GM18526 (cell line): ENCODE measurements around the gene SMARCAL1.

Experiments
- POLR2A ChIP-seq: IDR thresholded peaks from 3 replicates; pipeline ENCODE4 v1.6.1; 2011; ENCODE audit not compliant: insufficient read length; ENCODE audit errors: extremely low read depth

Gene SMARCAL1

DNA sequence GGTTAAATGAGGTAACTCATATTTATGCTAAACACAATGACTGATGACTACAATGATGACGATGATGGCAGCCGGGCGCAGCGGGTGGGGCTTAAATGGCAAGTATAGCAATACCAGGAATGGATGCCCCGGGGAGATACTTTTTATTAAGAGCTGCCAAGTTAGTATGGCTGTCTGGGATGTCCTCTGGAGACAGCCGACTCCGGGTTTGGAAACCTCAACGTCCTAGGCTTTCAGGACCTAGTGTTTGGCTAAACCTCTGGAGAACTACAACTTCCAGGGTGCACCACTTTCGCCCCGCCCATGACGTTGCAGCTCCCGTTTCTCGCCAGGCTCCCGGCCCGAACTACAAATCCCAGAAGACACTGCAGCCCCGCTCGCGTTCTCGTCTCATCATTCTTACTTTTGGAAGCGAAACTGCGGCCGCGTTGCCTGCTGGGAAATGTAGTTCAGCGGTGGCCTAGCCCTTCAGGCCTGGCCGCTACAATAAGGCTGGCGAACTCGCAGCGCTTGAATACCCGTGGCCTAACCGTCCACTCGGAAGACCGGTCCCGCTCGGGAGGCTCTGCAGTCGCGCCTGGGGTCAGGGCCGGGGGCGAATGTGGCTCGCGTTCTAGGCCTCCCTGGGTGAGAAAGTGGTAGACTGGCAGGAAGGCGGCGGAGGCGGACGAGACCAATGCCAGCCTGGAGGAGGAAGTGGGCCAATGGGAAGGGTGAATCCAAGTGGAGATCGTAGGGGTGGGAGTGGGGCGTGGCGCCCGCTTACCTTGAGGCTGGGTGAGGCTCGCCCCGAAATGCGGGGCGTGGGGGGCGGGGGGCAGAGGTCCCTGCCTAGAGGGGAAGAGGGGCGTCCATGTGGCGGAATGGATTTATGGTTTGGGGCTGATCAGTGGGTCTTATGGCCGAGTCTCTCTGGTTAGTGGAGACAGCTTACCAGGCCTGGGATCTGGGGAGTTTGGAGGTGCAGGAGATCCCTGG, at the start of gene SMARCAL1:
TSS of gene SMARCAL1 (plus strand) at position 463 of the 978 bp plus-strand sequence. CDS start 2,221 bp downstream, outside the sequence.
- peak; percentile 69 for TF ChIP-seq POLR2A

- no peak for TF ChIP-seq POLR2A
Observed at GRCh38 chr2:216362730-216363129, 49.6 kb upstream of the SMARCAL1 start.

GRCh38 chr2:216363221-216363620, 49.1 kb upstream of the SMARCAL1 start:
- no peak for TF ChIP-seq POLR2A

DNA sequence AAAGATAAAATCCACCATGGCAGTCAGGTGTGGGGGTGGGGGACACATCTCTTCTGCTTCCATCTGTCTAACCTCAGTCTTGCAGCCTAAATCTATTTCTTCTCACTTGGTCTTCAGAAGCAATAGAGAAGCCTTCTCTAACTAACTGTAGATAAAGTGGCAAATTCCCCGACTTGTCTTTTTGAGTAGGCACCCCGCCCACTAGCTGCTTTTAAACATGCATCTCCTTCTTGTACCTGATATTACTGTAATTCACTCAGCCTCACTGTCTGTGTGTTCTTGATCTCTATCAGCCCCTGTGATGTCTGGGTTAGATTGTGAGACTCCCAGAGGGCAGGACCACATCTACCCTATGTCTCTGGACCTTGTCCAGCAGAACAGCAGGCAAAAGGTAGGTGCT, 46.8 kb upstream of the SMARCAL1 start:
- no peak for TF ChIP-seq POLR2A

DNA sequence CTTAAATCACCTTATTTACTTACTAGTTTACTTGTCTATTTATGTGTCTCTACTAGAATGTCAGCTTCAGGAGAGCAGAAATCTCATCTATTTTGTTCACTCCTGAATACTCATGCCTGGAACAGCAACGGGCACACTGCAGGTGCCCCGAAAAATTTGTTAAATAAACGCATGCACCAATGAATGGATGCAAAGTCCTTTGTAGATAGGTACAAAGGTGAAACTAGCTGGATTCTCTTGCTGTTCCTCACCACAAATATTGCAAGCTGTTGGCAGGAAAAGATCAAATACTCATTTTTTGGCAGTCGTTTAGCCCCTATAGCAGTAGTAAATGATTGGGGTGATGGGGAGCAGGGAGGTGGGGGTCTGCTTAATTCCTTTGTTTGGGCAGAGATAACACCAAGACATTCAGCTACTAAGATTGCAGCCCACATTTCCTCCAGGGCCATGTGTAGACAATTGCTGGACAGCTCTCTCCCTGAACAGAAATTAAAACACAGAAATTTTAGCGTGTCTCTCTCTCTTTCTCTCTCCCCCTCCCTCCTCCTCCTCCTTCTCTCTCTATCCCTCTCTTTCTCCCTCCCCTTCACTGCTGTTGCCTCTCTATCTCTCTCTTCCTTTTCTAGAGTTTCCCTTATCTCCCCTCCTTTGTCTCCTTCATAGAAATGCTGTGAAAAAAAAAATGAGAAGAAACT, 45.4 kb upstream of the SMARCAL1 start:
- no peak for TF ChIP-seq POLR2A

DNA sequence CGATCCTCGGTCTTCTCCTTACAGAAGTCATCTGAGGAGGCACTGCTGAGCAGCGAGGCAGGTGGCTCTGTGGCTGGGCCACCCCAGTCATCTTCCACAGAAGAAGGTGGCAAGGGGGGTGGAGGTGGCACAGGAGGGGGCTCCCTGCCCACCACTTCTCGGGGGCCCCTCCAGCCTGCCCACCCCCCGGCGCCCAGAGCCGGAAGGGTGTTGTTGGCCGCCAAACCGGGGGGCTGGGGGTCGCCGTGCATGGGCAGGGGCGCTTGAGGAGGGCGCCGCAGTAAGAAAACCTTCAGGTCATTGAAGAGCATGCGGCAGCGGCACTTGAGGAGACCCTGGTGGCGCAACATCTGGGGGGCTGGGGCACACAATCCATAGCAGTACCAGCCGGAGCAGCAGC, 42.5 kb upstream of the SMARCAL1 start:
- no peak for TF ChIP-seq POLR2A

GRCh38 chr2:216370961-216371712, 41.1 kb upstream of the SMARCAL1 start:
- TF ChIP-seq POLR2A: no peak

DNA sequence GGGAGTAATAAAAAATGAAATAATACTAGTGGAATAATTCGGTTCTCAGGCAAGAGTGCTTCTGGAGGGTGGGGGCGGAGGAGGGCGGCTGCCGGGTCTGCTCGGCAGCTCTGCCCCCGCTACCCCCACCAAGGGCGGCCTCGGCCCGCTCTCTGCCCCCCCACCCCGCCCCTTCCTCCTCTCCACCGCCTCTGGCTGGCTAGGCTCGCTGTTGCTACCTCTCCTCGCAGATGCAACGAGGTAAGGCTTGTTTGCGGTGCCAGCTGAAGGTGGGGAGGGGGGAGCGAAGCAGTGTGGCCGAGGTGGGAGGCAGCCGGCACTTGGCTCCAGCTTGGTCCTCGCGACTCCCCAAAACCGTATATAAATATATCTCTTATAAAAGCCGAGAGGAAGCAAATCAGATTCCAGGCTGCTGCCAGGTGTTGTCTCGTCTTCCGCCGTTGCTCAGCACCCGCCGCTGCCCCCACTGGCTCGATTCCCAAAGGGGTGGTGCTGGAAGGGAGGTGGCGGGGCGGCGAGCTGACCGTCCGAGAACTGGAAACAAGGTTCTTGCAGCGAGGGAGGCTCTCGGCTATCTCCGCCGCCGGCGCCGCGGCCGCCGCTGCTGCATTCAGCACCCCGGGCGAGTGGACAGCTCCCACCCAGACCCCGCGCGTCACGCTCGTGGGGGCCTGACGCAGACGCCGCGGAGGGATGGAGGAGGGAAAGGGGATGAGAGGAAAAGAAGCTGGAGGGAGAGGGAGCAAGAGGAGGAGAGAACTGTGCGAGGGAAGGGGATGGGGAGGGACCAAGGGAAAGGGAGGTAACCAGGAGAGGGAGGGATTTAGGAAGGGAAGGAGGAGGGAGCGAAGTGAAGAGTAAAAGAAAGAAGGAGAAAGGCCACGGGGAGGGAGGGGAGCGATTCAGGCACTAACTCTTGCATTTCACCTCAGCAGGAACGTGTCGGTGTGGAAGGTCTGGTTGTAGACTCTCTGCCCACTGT, 40.3 kb upstream of the SMARCAL1 start, which contains the start of gene MARCHF4:
TSS of gene MARCHF4 (minus strand) at position 763 of the 982 bp plus-strand sequence. CDS start 2,223 bp downstream, outside the sequence.
- no peak for TF ChIP-seq POLR2A

GRCh38 chr2:216372761-216373291, 39.5 kb upstream of the SMARCAL1 start:
- no peak for TF ChIP-seq POLR2A

DNA sequence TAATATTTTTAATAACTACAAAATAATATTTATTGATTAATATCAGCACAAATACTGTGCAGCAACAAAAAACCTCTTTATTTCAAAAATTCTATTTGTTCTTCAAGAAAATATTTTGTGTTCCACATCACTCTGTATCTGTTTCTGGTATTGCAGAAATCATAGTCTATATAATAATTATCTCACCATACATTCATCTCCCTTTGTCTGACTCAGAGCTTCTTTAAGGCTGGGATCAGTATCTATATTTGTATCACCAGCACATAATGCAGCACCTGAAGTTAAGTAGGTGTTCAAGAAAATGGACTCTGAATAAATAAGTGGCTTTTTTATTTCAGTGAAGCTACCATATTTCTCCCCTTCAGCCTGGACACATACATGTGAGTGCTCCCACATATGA, 38.4 kb upstream of the SMARCAL1 start:
- no peak for TF ChIP-seq POLR2A

DNA sequence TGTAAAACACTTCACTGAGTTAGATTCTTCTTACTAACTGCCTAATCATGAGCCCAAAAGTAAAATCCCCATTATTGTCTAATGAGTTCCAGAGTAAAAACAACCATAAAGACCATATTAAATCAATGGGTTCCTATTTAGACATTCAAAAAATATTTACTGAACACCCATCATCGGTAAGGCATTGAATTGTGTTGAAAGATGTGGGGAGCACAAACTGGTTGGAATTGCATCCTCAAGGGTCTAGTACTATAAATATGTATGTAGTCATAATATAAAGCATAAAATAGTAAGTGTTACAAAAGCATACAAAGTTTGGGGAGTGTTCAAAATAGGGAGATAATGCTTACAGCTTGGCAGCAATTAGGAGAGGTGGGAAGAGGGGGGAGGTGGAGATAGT, 37.0 kb upstream of the SMARCAL1 start:
- TF ChIP-seq POLR2A: no peak

DNA sequence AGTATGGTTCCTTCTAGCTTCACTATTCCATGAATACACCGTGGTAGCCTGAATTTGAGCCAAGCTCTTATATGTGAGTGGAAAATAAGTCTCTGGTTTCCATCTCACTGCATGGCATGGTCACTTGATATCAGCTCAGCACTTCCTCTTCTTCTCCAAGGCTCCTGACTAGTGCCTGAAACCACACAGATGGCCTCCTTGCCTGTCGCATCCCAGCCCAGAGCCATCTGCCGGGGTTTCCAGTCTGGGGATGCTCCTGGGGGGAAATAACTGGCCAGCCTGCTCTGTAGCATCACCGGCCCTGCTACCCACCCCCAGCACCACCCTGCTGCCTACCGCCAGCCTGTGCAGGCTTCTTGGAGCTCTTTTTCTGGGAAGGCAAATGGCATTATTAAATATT, 32.3 kb upstream of the SMARCAL1 start:
- TF ChIP-seq POLR2A: no peak

GRCh38 chr2:216385478-216385877, 26.8 kb upstream of the SMARCAL1 start:
- no peak for TF ChIP-seq POLR2A

DNA sequence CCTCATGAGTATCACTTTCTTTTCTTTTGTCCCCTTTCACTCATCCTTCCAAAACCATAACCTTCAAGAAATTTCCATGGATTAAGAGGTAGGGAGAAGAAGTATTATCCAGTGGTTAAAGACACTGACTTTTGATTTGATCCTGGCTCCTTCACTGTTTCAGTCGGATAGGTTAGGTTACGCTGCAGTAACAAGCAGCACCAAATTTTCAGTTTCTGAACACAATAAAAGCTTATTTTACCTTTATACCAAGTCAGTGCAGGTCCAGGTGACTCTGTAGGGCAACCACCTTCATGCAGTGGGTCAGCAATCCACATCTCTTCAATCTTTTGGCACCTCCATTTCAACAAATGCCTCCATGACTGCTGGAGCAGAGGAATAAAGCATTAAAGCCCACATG, 25.0 kb upstream of the SMARCAL1 start:
- no peak for TF ChIP-seq POLR2A
